A673 (cell line): ENCODE data around the gene ZBTB12. TPM values are rescaled to one million over a fixed set of nuclear protein-coding genes. Genes with fewer than 3 reads are reported as not detected.
A peak's percentile ranks its signal among the peaks of the same experiment; 100 is the strongest.

Experiments used
- Bru-seq: library from RNA; stranded (reverse); fragments of 400-500 nt; gene quantifications from one replicate; lab custom pipeline; 2021; lab: Mats Ljungman, UMichigan
- BruChase-seq, 2 experiments: library from RNA; stranded (reverse); fragments of 400-500 nt; gene quantifications; one replicate each; lab custom pipeline; 2021; lab: Mats Ljungman, UMichigan
- BruUV-seq: library from RNA; stranded (reverse); fragments of 400-500 nt; replicated peaks from 2 replicates; lab custom pipeline; 2021; lab: Mats Ljungman, UMichigan
- CTCF ChIA-PET: fragments of 300-600 bp; sonication (Branson Sonifier 250); formaldehyde crosslinking; loops from one replicate; lab custom pipeline; 2022; ENCODE audit warnings: antibody characterized with exemption; lab: Charles Lee
- POLR2A ChIA-PET: fragments of 300-600 bp; sonication (Branson Sonifier 250); formaldehyde crosslinking; loops from one replicate; lab custom pipeline; 2022; ENCODE audit warnings: antibody characterized with exemption; ENCODE audit not compliant: low non-redundant PET; lab: Charles Lee
- DNase-seq: peaks from one replicate; pipeline ENCODE4 v3.0.0-alpha.2; 2015; ENCODE audit warnings: low spot score
- H3K27ac ChIP-seq: fragments of 200-600 bp; sonication (generic); 2 replicates; pipeline ENCODE4 v1.5.1; 2016; ENCODE audit warnings: mixed run types, low read depth, mild to moderate bottlenecking, mixed read lengths, antibody characterized with exemption, low read length; ENCODE audit not compliant: poor library complexity, severe bottlenecking
- H3K27me3 ChIP-seq: fragments of 200-600 bp; sonication (generic); replicated peaks from 2 replicates; pipeline ENCODE4 v1.6.1; 2017; ENCODE audit warnings: mixed run types, low read depth, mild to moderate bottlenecking, mixed read lengths, antibody characterized with exemption, low read length; ENCODE audit not compliant: insufficient read depth, poor library complexity
- H3K36me3 ChIP-seq: fragments of 200-600 bp; sonication (generic); 2 replicates; pipeline ENCODE4 v1.6.1; 2016; ENCODE audit warnings: mixed run types, mild to moderate bottlenecking, mixed read lengths, antibody characterized with exemption, low read length; ENCODE audit not compliant: insufficient read depth, poor library complexity, severe bottlenecking
- H3K4me1 ChIP-seq: fragments of 200-600 bp; sonication (generic); 2 replicates; pipeline ENCODE4 v1.6.1; 2017; ENCODE audit warnings: mixed run types, mild to moderate bottlenecking, mixed read lengths, antibody characterized with exemption, low read length; ENCODE audit not compliant: insufficient read depth, poor library complexity, severe bottlenecking
- H3K4me3 ChIP-seq: fragments of 200-600 bp; sonication (generic); 2 replicates; pipeline ENCODE4 v1.5.1; 2016; ENCODE audit warnings: low read depth, mixed run types, mild to moderate bottlenecking, mixed read lengths, low read length; ENCODE audit not compliant: poor library complexity, severe bottlenecking
- H3K9me3 ChIP-seq: fragments of 200-600 bp; sonication (generic); 2 replicates; pipeline ENCODE4 v1.6.1; 2016; ENCODE audit warnings: mixed run types, low read depth, mild to moderate bottlenecking, mixed read lengths, antibody characterized with exemption, low read length; ENCODE audit not compliant: poor library complexity, severe bottlenecking
- CTCF ChIP-seq: fragments of 300-800, 200-600 bp; sonication (generic); conservative IDR thresholded peaks from 2 replicates; pipeline ENCODE4 v1.5.1; 2017; ENCODE audit warnings: low read depth, mild to moderate bottlenecking, antibody characterized with exemption, low read length, moderate library complexity, mixed read lengths
- EZH2 ChIP-seq: fragments of 200-600 bp; sonication (generic); IDR thresholded peaks from 2 replicates; pipeline ENCODE4 v1.6.1; 2017; ENCODE audit warnings: borderline replicate concordance, low read depth, mild to moderate bottlenecking, mixed read lengths, antibody characterized with exemption, low read length; ENCODE audit not compliant: poor library complexity, severe bottlenecking
- intact Hi-C: fragments of 100-400 bp; cut with micrococcal nuclease; formaldehyde crosslinking; loops from one replicate; pipeline ENCODE4 v1.10.0; 2022; ENCODE audit not compliant: unreplicated experiment
- long read RNA-seq: library from polyadenylated mRNA; stranded (forward); transcript quantifications from one replicate; pipeline ENCODE4 v2.0.0, GENCODE V29; 2022
- total RNA-seq: library from RNA; stranded (reverse); gene quantifications from 2 replicates; pipeline ENCODE4 v1.2.3, GENCODE V29; 2021

Gene ZBTB12, protein sequence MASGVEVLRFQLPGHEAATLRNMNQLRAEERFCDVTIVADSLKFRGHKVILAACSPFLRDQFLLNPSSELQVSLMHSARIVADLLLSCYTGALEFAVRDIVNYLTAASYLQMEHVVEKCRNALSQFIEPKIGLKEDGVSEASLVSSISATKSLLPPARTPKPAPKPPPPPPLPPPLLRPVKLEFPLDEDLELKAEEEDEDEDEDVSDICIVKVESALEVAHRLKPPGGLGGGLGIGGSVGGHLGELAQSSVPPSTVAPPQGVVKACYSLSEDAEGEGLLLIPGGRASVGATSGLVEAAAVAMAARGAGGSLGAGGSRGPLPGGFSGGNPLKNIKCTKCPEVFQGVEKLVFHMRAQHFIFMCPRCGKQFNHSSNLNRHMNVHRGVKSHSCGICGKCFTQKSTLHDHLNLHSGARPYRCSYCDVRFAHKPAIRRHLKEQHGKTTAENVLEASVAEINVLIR
- total RNA-seq, result 21.3 and 25.5 TPM in 2 replicates
- percentile 52 among the genes with signal in this experiment for Bru-seq, nascent RNA
- BruChase-seq, experiment 1, labeled RNA remaining after a 2-hour chase, result percentile 59 among the genes with signal in this experiment
- BruChase-seq, experiment 2, labeled RNA remaining after a 6-hour chase, result percentile 82 among the genes with signal in this experiment
- long read RNA-seq, partial matches to known transcripts, result 0 of 15 reads
- long read RNA-seq, other reads (novel, unspliced or antisense), result 15 of 15 reads

DNA sequence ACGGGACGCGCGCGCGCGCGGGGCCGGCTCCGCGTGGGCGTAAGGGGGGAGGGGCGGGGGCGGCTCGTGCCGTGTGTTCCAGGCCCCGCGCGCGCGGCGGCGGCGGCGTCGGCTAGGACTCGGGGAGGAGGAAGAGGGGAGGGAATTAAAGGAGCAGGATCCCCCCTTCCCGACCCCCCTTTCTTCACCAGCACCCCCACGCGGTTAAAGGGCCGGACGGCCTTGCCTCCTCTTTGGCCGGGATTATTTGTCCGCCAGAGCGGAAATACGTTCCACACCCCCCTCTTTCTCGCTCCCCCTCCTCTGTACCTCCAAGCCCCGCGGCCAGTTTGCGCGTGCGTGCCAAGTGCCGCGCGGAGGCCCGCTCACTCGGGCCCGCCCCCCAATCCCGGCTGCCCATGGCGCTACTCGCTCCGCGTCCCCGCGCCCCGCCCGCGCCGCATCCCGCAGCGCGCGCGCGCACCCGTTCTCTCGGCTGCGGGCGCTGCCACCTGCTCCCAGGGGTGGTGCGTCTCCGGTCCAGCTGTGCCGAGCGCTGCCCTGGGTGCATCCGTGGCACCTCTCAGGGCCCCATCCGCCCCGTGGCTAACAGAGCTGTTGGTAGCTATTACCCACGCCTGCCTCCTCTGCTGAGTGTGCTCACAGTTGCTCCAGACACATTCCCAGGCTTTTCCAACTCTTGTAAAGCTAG, at the start of gene ZBTB12:
TSS of gene ZBTB12 (minus strand) at position 134 of the 691 bp plus-strand sequence. CDS start 781 bp downstream, outside the sequence.
- intact Hi-C loops, result no loop called here
- BruUV-seq, result no TSS peak
- Histone ChIP-seq H3K9me3 (no peaks in the 10 kb centered on the region), H3K27ac (peak within 1 kb of the TSS; percentile 67), H3K4me1 (peaks cover 19% of the 10 kb centered on the region), H3K4me3 (peak within 1 kb of the TSS; percentile 66), H3K36me3 (no peaks in the 10 kb centered on the region), H3K27me3 (no peaks in the 10 kb centered on the region)
- TF ChIP-seq EZH2, result no peak
- TF ChIP-seq CTCF, result no peak
- peak; percentile 98 for DNase-seq
- ChIA-PET CTCF (no interaction called here), POLR2A (no interaction called here)

DNA sequence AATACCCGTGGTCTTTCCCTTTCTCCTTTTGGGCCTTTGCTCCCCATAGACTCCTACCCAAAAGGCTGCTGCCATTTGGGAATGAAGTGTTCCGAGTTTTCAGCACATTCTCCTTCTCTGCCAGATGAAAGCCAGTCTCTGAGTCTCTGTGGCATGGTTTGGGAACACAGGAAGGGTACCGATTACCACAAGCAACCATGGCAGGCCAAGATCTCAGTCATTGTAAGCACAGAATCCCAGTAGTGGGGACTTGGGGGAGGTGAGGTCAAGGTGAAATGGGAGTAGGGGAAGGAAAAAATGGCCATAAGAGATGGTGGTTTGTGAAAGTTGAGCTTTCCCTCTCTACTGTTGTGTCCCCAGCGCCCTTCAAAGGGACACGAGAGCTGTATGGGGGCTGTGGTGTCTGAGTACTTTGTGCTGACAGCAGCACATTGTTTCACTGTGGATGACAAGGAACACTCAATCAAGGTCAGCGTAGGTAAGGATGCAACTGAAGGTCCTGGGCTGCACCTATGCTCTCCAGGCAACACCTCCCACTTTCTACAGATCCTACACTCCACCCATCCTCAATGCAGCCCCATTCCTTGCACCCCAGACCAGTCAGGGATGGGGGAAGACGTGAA, 48.2 kb upstream of the ZBTB12 start:
- Histone ChIP-seq H3K36me3 (peaks cover 35% of the 10 kb centered on the region), H3K4me1 (no peaks in the 10 kb centered on the region), H3K27ac (no peak overlapping the region), H3K27me3 (no peaks in the 10 kb centered on the region), H3K4me3 (no peak overlapping the region), H3K9me3 (no peaks in the 10 kb centered on the region)
- BruUV-seq, result no TSS peak
- intact Hi-C loops, result loop anchor here (10.0 kb wide), 1 partner anchor 265 kb away; the partner anchor contains the start of gene LY6G5C
- POLR2A ChIA-PET, result no interaction called here
- TF ChIP-seq EZH2 (no peak), CTCF (no peak)
- DNase-seq, result no peak
- CTCF ChIA-PET, result no interaction called here
